Transverse colon (tissue), 3 donors: ENCODE results near the gene DMBT1.

Experiments
- CTCF ChIP-seq, 5 experiments: fragments of 200-600 bp in 3 of 5; fragments of 450-650 bp in 2 of 5; sonication (generic) in 3 of 5; IDR thresholded peaks; 1 replicate in 2 of 5; 2 replicates in 3 of 5; pipeline ENCODE4 v1.5.1; 2016 to 2017; ENCODE audit warnings: antibody characterized with exemption in 5 of 5, inconsistent platforms in 3 of 5, mild to moderate bottlenecking in 2 of 5, moderate library complexity in 1 of 5
- POLR2A ChIP-seq: fragments of 450-650 bp; IDR thresholded peaks from one replicate; pipeline ENCODE4 v1.6.1; 2016; ENCODE audit warnings: antibody characterized with exemption, mild to moderate bottlenecking, moderate library complexity

DNA sequence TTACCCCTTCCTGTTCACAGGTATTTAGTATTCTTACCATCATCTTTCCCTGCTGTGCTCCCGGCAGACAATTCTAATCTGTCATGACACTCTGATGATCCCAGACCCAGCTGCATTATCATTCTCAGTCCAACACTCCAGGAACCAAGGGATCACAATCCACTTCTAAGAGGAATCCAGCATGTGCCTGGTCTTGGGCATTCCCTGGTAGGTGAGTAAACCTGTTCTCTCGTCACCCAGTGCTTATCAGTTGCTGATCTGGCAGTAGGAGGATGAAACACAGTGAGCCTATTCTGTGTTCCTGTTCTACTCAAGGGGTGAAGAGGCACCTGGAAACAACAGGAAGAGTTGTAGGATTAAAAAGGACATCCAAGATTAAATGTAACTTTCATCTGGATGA, 1.3 kb upstream of the DMBT1 start:
- no peak for TF ChIP-seq CTCF (IDR thresholded peaks at IDR 0.05)
- TF ChIP-seq POLR2A: no peak
